ENCODE results near the gene PGM2L1. TPM values are rescaled to one million over a fixed set of nuclear protein-coding genes. Genes with fewer than 3 reads are reported as not detected.

PGM2L1 gene
- total and polyA plus RNA-seq, 2 of the 4 experiments (the other 2 are of a cell fraction): 0.72 to 1.8 TPM

DNA sequence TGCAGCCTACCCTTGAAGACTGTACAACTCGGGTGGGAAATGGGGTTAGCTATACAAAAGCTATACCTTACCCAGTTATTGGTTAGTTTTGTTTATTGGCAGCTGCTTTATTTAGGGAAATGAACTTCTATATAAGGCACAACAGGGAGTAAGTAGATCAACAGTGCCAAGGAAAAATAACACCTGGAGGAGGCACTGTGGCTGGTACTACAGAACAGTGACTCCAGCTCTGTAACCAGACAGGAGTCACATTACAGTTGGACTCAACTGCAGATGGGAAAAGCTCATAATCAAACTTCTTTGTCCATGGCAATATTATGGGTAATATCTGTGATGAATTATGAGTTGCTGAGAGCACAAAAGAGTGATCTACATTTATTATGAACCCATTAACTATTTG, 100.7 kb downstream of the PGM2L1 start:
- Histone ChIP-seq H3K14ac (replicated peaks; ENCODE audit: low read depth, low read length) (no peak overlapping the region), H2BK120ac (ENCODE audit: low read depth, low read length) (no peak overlapping the region), H3K4me1 (ENCODE audit: control insufficient read depth, insufficient read depth, low read length) (peaks cover 2% of the 10 kb centered on the region; the same call in 1 of the 2 replicates), H3K79me1 (ENCODE audit: low read depth in 1 of 2, low read length in 2 of 2) (no peaks in the 10 kb centered on the region), H3K9ac (ENCODE audit: low read depth, low read length) (no peak overlapping the region), H2AK5ac (ENCODE audit: low read depth, low read length) (no peak overlapping the region), H3K23ac (ENCODE audit: low read depth, low read length) (no peak overlapping the region), H2BK20ac (ENCODE audit: low read depth, low read length) (no peak overlapping the region), H3K4me2 (ENCODE audit: low read depth, low read length) (no peak overlapping the region), H2BK15ac (ENCODE audit: low read depth, low read length) (no peak overlapping the region), H3K9me3 (ENCODE audit: control insufficient read depth, insufficient read depth, low read length) (no peaks in the 10 kb centered on the region), H3K4me3 (ENCODE audit: insufficient read depth, low read depth, low read length) (no peak overlapping the region), H4K91ac (ENCODE audit: insufficient read depth, low read depth, low read length) (no peak overlapping the region), H2AK9ac (replicated peaks; ENCODE audit: low read depth, low read length, poor library complexity) (no peak overlapping the region), H2BK5ac (ENCODE audit: low read depth, low read length, poor library complexity, severe bottlenecking) (no peak overlapping the region), H3K56ac (ENCODE audit: extremely low read depth, insufficient read depth, low read length) (no peak overlapping the region), H2AFZ (replicated peaks; ENCODE audit: low read length, poor library complexity) (no peak overlapping the region), H3K9me1 (ENCODE audit: insufficient read depth, low read length) (peaks cover 2% of the 10 kb centered on the region), H3K18ac (ENCODE audit: low read depth, low read length) (no peak overlapping the region), H3K36me3 (ENCODE audit: control insufficient read depth, insufficient read depth, low read length) (peaks cover 12% of the 10 kb centered on the region), H4K8ac (ENCODE audit: low read depth in 2 of 2, low read length in 2 of 2) (no peak overlapping the region), H4K20me1 (ENCODE audit: insufficient read depth, low read length) (no peaks in the 10 kb centered on the region), H4K5ac (ENCODE audit: low read depth, low read length) (no peak overlapping the region), H3K27me3 (ENCODE audit: control insufficient read depth, insufficient read depth, low read length) (no peaks in the 10 kb centered on the region), H3K4ac (ENCODE audit: low read depth, low read length) (no peak overlapping the region), H3K27ac (ENCODE audit: insufficient read depth, low read length) (no peak overlapping the region)
- intact Hi-C loops (cut with micrococcal nuclease) (no loop called here), dilution Hi-C loops (cut with HindIII; ENCODE audit: low sequenced_read_pairs, unreplicated experiment) (no loop called here), in situ Hi-C loops (cut with MboI; ENCODE audit: low sequenced_read_pairs) (no loop called here)
- POLR2A ChIA-PET (ENCODE audit: unreplicated experiment): no interaction called here
- no CpG with 5 or more reads among the region's 1 CpG for WGBS, 2 experiments (ENCODE audit: extremely low coverage in 2 of 2, insufficient read length in 1 of 2)
- BruUV-seq (replicated peaks): no TSS peak
- CTCF ChIA-PET: interaction anchor here (1.1 kb wide), 1 partner anchor 24 kb away, joined by 3 read pairs; no protein-coding TSS in a partner anchor
- no peak for TF ChIP-seq SMC3 (IDR thresholded peaks at IDR 0.05; ENCODE audit: low read depth, low read length)
- TF ChIP-seq RCOR1 (IDR thresholded peaks at IDR 0.05; ENCODE audit: insufficient replicate concordance, low read length): no peak
- no peak for TF ChIP-seq NFE2L2 (IDR thresholded peaks at IDR 0.05; ENCODE audit: low read depth, low read length)
- no peak for TF ChIP-seq POLR2A (IDR thresholded peaks at IDR 0.05; ENCODE audit: low read depth, low read length)
- TF ChIP-seq, protein P1, sequence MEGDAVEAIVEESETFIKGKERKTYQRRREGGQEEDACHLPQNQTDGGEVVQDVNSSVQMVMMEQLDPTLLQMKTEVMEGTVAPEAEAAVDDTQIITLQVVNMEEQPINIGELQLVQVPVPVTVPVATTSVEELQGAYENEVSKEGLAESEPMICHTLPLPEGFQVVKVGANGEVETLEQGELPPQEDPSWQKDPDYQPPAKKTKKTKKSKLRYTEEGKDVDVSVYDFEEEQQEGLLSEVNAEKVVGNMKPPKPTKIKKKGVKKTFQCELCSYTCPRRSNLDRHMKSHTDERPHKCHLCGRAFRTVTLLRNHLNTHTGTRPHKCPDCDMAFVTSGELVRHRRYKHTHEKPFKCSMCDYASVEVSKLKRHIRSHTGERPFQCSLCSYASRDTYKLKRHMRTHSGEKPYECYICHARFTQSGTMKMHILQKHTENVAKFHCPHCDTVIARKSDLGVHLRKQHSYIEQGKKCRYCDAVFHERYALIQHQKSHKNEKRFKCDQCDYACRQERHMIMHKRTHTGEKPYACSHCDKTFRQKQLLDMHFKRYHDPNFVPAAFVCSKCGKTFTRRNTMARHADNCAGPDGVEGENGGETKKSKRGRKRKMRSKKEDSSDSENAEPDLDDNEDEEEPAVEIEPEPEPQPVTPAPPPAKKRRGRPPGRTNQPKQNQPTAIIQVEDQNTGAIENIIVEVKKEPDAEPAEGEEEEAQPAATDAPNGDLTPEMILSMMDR (conservative IDR thresholded peaks at IDR 0.05; ENCODE audit: low read depth, low read length): no peak
- TF ChIP-seq RFX5 (IDR thresholded peaks at IDR 0.05; ENCODE audit: low read depth, low read length): no peak
- no peak for TF ChIP-seq RAD21 (IDR thresholded peaks at IDR 0.05; ENCODE audit: low read length)
- TF ChIP-seq MXI1 (IDR thresholded peaks at IDR 0.05; ENCODE audit: borderline replicate concordance, low read depth, low read length): no peak
- no peak for TF ChIP-seq CEBPB (IDR thresholded peaks at IDR 0.05; ENCODE audit: low read depth, low read length)
- TF ChIP-seq, protein P2, sequence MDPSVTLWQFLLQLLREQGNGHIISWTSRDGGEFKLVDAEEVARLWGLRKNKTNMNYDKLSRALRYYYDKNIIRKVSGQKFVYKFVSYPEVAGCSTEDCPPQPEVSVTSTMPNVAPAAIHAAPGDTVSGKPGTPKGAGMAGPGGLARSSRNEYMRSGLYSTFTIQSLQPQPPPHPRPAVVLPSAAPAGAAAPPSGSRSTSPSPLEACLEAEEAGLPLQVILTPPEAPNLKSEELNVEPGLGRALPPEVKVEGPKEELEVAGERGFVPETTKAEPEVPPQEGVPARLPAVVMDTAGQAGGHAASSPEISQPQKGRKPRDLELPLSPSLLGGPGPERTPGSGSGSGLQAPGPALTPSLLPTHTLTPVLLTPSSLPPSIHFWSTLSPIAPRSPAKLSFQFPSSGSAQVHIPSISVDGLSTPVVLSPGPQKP (IDR thresholded peaks at IDR 0.05; ENCODE audit: borderline replicate concordance, low read depth, low read length): no peak
- DNase-seq (no peak), ATAC-seq (ENCODE audit: low read depth) (no peak)
